ELF-1 (cell line): Measurements from ENCODE around the gene YPEL3.
A peak's percentile ranks its signal among the peaks of the same experiment; 100 is the strongest.

ENCODE experiments used
- DNase-seq: peaks from one replicate; pipeline ENCODE4 v3.0.0-alpha.2; 2016; ENCODE audit warnings: low read depth, low spot score

Gene YPEL3

DNA sequence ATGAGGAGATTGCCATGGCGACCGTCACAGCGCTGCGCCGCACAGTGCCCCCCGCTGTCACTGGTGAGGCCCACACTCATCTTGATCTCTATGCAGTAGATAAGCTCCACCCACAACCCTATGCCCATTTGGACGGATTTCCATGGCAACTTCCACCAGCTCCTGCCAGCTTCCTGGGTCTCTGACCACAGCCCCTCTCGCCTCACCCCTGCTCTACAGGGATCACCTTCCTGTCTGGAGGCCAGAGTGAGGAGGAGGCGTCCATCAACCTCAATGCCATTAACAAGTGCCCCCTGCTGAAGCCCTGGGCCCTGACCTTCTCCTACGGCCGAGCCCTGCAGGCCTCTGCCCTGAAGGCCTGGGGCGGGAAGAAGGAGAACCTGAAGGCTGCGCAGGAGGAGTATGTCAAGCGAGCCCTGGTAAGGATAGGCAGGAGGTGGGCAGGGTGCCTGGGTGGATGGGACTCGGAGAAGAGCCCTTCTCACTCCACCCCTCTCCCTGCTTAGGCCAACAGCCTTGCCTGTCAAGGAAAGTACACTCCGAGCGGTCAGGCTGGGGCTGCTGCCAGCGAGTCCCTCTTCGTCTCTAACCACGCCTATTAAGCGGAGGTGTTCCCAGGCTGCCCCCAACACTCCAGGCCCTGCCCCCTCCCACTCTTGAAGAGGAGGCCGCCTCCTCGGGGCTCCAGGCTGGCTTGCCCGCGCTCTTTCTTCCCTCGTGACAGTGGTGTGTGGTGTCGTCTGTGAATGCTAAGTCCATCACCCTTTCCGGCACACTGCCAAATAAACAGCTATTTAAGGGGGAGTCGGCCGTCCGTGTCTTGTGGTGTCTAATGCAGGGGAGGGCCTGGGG, 26.2 kb downstream of the YPEL3 start:
- peak; percentile 52 for DNase-seq

DNA sequence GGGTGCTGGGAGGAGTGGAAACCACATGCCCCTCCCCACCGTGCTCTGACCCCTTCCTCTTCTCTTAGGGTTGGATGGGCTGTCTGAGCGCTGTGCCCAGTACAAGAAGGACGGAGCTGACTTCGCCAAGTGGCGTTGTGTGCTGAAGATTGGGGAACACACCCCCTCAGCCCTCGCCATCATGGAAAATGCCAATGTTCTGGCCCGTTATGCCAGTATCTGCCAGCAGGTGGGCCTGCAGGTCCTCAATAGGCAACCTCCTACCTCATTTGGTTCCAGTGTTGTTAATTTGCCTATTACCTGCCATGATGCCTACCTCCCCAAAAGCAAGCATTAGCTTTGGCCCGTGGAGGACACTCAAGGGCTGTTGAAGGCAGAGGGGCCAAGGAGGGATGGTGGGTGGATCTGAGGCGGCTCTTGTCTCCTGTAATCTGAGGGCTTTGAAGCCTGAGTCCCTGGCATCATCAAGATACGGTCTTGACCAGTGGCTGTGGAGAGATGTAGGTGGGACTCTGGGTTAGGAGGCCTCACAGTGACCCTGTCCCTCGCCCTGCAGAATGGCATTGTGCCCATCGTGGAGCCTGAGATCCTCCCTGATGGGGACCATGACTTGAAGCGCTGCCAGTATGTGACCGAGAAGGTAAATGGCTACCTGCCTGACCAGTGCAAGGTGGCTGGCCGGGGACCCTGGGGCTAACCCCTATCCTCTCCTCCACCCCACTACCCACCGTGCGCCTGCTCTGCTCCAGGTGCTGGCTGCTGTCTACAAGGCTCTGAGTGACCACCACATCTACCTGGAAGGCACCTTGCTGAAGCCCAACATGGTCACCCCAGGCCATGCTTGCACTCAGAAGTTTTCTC, 27.0 kb downstream of the YPEL3 start:
- DNase-seq = no peak

DNA sequence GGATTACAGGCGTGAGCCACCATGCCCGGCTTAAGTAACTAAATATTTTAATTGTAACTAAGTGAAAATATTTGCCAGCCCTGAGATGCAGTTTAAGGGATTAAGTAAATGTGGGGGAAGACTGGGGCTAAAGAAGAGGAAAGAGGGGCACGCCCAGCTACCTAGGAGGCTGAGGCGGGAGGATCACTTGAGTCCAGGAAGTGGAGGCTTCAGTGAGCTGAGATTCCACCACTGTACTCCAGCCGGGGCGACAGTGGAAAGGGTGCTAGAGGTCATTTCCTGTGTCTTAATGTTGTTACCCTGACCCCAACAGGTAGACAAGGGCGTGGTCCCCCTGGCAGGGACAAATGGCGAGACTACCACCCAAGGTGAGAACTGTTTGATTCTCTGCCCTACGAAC, 27.7 kb downstream of the YPEL3 start:
- DNase-seq = no peak

DNA sequence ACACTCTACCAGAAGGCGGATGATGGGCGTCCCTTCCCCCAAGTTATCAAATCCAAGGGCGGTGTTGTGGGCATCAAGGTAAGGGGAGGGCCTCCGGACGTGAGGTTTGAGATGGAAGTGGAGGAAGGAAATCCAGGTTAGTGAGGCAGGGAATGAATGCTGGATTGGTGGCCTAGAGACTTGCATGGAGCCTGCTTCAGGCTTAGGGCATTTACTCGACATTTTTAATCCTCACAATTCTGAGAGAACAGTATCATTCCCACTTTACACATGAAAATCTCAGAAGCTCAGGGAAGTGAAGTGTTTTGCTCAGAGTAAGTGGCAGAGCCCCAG, 28.5 kb downstream of the YPEL3 start:
- DNase-seq = no peak

DNA sequence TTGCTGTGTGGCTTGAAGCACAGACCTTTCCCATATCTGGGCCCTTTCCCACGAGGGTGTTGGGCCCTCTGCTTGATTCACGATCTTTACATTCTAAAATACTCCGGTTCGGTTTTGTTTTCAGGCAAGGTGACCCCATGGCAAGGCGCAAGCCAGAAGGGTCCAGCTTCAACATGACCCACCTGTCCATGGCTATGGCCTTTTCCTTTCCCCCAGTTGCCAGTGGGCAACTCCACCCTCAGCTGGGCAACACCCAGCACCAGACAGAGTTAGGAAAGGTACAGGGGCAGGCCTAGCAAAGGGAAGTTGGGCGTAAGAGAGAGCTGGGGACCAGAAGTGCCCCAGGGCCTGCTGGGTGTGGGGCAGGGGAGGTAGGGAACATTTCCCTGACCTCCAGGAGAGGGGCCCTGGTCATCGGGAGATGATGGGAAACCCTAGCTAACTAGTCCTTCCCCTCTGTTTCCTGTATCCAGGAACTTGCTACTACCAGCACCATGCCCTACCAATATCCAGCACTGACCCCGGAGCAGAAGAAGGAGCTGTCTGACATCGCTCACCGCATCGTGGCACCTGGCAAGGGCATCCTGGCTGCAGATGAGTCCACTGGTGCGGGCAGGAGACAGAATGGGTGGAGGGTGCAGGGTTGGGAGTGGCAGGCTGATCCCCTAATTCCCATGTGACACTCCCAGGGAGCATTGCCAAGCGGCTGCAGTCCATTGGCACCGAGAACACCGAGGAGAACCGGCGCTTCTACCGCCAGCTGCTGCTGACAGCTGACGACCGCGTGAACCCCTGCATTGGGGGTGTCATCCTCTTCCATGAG, 29.0 kb downstream of the YPEL3 start:
- DNase-seq = no peak

DNA sequence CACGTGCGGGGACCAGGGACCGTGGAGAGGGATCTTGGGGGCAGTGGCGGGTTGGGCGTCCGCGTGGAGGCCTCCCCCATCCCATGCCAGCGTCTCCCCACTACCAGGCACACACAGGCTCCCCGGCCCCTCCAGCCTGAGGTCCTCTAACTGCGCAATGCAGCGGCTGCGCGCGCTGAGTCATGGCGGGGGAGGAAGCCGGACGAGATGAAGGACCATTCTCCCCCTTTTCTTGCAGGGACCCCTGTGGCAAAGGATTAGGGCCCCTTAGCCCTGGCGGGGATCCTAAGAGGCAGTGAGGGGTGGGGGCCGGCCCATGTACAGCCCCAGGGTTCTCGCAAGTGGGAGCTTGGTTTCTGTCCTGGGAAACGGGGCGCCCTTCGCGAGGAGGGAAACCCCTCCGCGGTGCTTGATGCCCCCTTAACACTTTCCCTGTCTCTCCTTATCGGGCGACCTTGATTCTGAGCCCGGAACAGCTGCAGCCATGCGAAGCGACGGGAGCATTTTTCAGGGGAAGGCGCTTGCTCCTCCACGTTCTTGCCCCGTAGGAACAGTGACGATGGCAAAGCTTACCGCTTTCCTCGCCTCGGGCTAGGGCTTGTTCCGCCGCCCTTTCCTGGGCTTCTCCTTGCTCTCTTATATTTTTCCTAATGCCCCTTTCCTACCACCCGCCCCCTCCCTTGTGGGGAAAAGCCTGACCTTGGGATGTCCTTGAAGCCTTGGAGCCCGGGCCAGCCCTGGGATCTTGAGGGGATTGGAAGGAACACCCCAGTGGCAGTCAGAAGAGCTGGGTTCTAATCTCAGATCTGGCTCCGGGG, 29.9 kb downstream of the YPEL3 start:
- DNase-seq = no peak

DNA sequence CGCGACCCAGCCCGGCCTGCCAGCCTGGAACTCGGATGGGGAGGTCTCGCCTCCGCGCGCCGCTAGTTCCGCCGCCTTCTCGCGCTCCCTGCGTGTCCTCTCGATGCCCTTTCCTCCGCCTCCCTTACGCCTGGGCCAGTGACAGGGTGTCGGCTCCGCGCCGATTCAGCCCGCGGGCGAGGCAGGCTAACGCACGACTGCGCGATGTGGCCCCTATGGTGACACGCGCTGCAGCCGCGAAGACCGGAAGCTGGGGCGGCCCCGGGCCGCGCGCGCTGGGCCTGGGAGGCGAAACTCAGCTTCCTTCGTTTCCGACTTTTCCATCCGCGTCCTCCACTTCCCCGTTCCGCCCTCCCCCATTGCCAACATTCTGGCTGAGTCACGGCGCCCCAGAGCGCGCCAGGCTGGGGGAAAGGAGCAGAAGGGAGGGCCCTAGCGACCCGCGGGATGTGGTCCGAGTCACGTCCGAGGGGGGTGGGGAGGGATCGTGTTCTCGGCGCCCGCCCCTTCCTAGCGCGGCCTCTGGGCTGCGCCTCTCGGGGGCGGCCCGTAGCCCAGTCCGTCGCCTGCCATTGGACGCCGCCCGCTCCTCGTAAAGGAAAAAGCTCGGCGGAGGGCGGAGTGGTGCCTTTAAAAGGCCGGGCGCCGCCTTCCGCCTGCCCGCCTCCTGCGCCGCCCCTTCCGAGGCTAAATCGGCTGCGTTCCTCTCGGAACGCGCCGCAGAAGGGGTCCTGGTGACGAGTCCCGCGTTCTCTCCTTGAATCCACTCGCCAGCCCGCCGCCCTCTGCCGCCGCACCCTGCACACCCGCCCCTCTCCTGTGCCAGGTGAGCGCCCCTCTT, 30.7 kb downstream of the YPEL3 start, which contains the start of gene ALDOA:
TSS of gene ALDOA (plus strand) at position 659 of the 841 bp plus-strand sequence. CDS start 1,138 bp downstream, outside the sequence.
- peak; percentile 98 for DNase-seq

DNA sequence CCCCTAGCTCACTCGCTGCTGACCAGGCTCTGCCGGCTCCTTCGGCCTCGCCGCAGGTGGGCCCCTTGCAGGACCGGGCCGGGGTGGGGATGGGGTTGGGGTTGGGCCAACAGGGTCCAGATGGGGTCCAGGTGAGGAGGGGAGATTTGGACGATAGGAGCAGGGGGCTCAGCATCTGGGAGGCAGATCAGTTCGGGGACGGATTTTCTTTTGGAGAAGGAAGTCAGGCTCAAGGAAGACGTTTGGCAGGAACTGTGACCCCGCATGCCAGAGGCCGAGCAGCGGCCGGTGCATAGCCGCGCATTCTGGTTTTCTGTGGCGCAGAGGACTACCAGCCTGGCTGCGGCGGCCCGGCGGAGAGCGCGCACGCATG, 31.3 kb downstream of the YPEL3 start:
- DNase-seq = no peak

DNA sequence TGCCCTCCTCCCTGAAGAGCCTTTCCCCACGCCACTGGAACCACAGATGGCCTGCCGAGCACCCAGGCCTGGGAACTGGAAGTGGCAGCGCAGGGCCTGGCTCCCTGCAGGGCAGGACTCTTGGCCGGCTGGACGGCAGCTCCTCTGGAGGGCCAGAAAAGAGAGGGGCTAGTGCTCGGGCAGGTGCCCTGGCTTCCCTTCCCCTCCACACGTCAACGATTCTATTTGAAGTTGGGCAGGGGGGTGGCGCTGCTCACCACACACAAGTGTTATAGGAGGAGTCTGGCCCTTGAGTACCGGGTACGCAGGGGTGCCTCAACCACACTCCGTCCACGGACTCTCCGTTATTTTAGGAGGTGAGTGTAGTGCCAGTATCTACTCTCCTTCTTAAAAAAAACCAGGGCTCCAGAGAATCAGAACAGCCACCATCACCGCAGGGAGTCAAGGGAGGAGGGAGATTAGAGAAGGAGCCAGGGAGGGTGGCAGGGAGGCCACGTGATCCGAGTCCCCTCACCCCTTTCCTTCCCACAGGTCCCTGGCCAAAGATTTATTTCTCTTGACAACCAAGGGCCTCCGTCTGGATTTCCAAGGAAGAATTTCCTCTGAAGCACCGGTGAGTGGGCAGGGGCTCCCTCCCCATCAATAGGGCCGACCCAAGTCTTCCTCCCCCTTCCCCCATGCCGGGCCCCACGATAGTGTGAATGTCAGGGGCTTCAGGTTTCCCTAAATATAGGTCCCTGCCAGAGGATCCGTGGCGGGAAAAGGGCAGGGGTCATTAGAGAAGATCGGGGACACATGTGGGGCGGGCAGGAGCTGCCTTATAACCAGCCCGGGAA, 31.9 kb downstream of the YPEL3 start:
- DNase-seq = peak; percentile 68

DNA sequence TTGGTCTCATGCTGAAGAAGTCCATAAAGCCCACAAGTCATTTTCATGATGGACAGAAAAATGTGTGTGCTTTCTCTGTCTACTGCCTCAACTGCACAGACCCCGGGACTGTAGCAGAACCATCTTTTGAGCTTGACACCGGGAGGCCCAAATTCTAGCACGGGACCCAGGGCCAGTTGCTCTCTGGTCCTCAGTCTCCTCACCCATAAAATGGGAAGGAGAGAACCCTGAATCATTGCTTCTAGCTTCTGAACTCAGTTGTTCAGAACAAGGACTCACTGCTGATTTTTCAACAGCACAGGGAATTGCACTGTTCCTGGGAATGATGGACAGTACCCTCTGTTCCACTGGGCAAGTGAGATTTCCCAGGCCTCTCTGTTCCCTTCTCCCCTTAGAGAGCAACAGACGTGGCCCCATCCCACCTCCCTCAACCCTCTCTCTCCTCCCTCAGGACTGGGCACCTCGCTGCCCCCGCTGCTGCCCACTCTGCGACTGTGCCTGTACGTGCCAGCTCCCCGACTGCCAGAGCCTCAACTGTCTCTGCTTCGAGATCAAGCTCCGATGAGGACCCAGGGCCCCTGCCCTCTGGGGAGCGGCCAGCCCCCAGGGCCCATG, 32.6 kb downstream of the YPEL3 start:
- DNase-seq = no peak

DNA sequence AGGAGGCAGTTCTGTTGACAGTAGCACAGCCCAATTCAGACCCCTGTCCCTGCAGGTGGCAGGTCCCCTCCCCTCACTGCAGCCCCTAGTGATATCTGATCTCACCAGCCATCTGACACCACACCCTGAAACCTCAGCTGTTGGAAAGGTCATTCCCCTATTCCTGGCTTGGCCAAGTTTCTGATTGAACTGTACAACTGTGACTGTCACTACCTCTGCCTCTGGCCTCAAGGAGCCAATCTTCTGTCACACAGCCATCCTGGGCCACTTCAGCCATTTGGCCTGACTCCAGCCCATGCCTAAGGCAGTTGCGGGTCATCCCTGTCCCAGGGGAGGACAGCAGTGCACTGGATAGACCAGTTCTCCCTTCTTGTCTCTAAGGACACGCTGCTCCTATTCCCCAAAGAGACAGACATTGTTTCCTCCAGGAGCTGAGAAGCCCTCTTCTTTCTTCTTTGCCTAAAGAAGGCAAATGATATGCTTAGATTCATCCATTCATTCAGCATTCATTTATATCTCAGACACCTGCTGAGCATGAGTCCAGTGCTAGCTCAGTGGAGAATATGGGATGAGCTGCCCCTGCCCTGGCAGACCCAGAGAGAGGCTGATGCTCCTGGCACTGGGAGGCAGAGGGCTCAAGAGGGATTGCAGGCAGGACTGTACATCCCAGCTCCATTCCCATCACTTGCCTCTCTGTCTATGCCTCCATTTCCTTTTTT, 35.0 kb downstream of the YPEL3 start:
- peak; percentile 69 for DNase-seq

DNA sequence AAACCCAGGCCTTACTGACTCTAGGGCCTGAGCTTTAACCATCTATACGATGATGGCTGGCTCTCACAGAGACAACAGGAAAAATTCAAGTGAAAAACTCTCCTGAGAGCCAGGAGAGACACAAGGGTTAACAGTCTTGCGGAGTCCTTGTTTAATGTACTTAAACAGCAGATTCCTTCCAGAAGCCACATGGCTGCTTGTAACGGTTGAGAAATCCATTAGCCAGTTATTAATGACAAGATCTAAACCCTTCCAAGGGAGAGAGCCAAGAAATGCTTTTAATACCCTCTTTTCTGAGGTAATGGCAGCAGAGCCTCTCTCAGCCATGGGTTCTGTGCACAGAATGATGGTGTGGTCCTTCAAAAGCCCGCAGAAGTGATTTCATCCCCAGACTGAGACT, 35.7 kb downstream of the YPEL3 start:
- DNase-seq = no peak

DNA sequence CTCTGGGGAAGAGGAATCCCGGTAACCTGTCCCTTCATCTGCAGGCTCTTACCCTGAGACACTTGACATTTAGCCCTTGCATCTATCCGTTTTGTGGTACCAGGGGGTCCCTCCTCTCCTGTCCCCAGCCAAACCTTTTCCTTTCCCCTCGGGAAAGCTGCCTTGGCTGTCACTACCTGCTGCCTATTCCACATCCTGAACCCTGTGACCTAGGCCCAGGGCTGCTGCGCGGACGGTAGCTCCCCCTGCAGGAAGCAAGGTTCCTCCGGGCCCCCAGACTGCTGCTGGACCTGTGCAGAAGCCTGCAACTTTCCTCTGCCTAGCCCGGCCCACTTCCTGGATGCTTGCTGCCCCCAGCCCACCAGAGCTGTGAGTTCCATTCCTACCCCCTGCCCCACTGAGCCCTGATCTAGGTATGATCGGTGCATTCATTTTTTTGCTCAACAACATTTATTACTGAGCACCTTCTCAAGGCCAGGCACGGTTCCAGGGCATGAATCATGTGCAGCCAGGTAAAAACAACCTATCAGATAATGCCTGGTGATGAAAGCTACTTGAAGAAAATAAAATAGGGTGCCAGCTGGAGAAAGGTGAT, 41.0 kb downstream of the YPEL3 start:
- peak; percentile 85 for DNase-seq

DNA sequence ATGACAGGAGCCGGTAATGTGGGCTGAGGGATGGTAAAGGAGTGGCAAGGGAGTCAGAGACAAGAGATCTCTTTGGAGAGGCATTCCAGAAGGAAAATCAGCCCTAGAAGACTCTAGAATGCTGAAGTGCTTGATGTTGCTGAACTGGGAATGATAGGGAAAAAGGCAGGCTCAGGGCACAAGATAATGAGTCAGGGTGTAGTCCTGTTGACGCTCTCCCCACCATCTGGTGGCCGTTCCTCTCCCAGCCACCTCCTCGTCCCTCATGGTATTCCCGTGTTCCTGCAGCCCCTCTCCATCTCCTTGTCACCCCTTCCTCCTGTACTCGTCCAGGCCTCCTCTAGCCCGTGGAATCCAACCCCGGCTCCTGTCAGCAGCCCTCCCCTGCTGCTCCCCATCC, 41.6 kb downstream of the YPEL3 start:
- DNase-seq = no peak

DNA sequence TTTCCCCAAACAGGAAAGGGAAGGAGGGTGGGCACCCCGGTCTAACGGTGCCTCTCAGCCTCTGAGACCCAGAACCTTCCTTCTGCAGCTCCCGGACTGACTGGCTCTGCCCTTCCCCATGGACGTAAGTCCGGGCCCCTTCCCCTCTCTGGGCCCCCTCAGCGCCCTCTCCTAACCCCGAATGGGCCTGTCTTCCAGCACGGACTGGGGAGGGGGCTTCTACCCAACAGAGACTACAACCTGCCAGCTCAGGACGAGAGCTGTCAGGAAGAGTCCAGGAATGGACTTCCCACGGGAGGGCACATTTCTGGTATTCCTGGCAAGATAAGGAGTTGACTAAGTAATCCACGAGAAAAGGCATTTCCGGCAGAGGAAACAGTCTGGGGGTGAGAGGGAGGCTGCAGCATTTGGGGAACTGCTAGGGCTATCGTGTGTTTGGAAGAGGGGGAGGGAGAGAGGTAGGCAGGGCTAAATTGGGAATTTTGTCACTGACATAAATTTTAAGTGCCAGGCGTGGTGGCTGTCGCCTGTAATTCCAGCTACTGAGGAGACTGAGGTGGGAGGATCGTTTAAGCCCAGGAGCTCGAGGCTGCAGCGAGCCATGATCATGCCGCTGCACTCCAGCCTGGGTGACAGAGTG, 42.5 kb downstream of the YPEL3 start:
- DNase-seq = peak; percentile 61

DNA sequence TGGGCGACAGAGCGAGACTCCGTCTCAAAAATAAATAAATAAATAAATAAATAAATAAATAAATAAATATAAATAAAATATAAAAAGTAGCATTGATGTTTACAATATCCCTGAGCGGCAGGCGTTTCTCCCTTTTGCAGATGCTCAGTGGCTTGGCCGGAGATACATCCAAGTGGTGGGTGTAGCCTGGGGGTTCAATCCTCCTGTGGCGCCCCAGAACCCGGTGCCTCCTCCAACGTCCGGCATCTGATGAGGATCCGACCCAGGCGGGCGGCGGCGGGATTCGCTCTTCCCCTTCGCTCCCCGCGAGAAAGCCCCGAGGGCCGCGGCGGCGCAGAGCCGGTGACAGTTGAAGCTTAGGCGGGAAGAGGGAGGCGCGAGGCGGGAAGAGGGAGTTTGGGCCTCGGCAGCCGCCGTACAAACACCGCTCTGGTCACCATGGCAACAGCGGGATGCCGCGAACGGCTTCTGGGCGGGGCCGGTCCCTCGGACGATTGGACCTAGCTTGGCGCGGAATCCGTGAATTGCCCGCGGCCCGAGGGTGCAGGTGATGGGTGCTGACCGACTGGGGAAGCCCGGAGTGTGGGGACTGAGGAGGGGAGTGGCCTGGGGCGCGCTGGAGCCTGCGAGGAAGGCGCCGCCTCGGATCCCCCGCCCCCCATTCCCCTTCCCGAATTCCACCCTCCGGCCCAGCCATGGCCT, 43.2 kb downstream of the YPEL3 start:
- peak; percentile 96 for DNase-seq

DNA sequence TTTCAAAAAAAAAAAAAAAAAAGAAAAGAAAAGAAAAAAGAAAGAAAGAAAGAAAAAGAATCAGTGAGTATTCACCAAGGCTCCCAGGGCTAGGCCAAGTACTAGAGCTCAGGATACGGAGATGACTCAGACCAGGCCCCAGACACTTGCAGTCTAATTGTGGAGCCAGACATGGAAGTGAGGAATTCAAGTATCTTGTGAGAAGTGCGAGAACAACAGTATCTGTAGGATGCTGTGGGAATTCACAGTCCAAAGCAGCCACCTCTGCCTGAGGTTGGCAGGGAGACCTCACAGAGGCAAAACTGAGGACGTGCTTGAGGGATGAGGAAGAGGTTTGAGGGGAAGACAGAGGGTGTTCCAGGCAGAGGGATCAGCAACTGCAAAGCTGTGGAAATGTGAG, 44.5 kb downstream of the YPEL3 start:
- peak; percentile 55 for DNase-seq
